ENCODE data around the gene LAD1. TPM values are rescaled to one million over a fixed set of nuclear protein-coding genes. Genes with fewer than 3 reads are reported as not detected.

Gene LAD1
- total and polyA plus RNA-seq, 5 donors: 1.3 to 5.0 (median 2.5) TPM

GRCh38 chr1:201348211-201348566 lies 50.9 kb downstream of the LAD1 start:
- peaks cover 2% of the 10 kb centered on the region for H3K4me1 ChIP-seq (ENCODE audit: control insufficient read depth, insufficient read depth, low read length)
- WGBS: 29% methylated on average over 6 of the region's 6 CpGs
- DNase-seq (peak in 1 of 3 donors; percentile 44), ATAC-seq (peak; percentile 13 to 24)
- no peaks in the 10 kb centered on the region for H3K27me3 ChIP-seq (ENCODE audit: control insufficient read depth, insufficient read depth)
- H3K27ac ChIP-seq (ENCODE audit: low read length): no peak overlapping the region
- intact Hi-C loops (cut with DNase I): loop anchor here in 2 of 4 donors (5.0 kb wide), 2 partner anchors 91 to 96 kb away; no protein-coding TSS in a partner anchor
- H3K4me3 ChIP-seq (ENCODE audit: low read length): no peak overlapping the region
- H3K9me3 ChIP-seq (ENCODE audit: control insufficient read depth, low read length): no peaks in the 10 kb centered on the region

DNA sequence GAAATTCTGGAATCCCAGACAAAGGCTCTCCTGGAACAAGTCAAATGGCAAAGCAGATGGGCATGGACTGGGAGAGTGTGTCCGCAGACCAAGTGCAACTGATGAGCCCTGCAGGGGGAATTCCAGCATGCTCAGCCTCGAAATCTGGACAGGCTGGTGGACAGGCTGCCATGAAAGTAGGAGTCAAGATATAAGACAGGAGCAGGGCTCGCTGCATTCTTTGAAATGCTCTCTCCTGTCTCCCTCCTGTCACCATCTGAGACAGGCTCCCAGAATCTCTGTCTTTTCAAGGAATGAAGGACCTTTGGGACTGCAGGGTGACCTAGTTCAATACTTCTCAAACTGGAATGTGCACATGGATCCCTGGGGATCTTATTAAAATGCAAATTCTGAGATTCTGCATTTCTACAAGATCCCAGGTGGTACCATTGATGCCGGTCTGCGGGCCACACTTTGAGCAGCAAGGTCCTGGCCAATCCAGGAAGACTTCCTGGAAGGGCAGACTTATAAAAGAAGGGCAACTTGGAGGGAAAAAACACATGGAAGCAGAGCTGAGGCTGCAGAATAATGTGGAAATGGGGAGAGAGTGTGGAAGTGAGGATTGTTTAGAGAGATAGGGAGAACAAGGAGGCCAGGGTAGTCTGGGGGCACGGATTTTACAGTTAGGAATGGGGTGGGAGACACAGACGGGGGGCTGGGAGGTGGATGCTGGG lies 51.5 kb downstream of the LAD1 start:
- peak in 1 of 3 donors; percentile 6 for DNase-seq
- WGBS: 38% methylated on average over 7 of the region's 7 CpGs
- no peak overlapping the region for H3K4me3 ChIP-seq (ENCODE audit: low read length)

GRCh38 chr1:201346987-201347386 lies 52.1 kb downstream of the LAD1 start:
- intact Hi-C loops (cut with DNase I): loop anchor here in 2 of 4 donors (5.0 kb wide), 2 partner anchors 90 to 95 kb away; no protein-coding TSS in a partner anchor
- H3K27ac ChIP-seq (ENCODE audit: low read length): no peak overlapping the region
- peaks cover 2% of the 10 kb centered on the region for H3K4me1 ChIP-seq (ENCODE audit: control insufficient read depth, insufficient read depth, low read length)
- H3K4me3 ChIP-seq (ENCODE audit: low read length): no peak overlapping the region
- H3K27me3 ChIP-seq (ENCODE audit: control insufficient read depth, insufficient read depth): no peaks in the 10 kb centered on the region
- DNase-seq (no peak), ATAC-seq (no peak)
- WGBS: 46% methylated on average over 2 of the region's 2 CpGs
- H3K9me3 ChIP-seq (ENCODE audit: control insufficient read depth, low read length): no peaks in the 10 kb centered on the region

More for the DNA sequence above, 51.5 kb downstream of the LAD1 start:
- no peaks in the 10 kb centered on the region for H3K9me3 ChIP-seq (ENCODE audit: control insufficient read depth, low read length)
- H3K27ac ChIP-seq (ENCODE audit: low read length): no peak overlapping the region
- peaks cover 2% of the 10 kb centered on the region for H3K4me1 ChIP-seq (ENCODE audit: control insufficient read depth, insufficient read depth, low read length)
- no peak for ATAC-seq
- no peaks in the 10 kb centered on the region for H3K27me3 ChIP-seq (ENCODE audit: control insufficient read depth, insufficient read depth)
- intact Hi-C loops (cut with DNase I): loop anchor here in 2 of 4 donors (5.0 kb wide), 2 partner anchors 90 to 95 kb away; no protein-coding TSS in a partner anchor

DNA sequence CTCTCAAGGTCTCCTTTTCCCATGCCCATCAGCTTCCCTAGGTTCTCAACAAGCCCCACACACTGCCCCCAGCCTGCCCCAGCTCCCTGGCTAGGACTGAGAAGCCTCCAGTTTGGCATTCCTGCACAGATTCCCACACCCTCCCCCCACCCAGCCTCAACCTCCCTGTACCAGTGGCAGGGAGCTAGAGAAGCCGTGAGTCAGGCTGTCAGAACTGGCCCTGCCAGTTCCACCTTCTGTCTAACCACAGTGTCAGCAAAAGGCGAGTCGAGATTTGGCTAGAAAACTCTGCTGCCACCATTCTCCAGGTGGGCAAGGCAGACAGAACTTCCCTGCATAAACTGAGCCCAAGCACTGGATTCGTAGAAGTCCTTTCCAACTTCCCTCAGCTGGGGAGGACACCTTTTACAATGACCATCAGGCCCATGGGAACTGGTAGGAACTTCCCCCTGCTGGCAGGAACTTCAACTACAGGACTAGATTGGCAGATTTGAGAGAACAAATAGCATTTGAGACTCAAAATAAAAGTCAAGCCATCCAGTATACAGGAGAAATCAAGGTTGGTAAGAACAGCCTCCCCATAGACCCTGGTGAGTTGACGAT lies 52.7 kb downstream of the LAD1 start:
- peak in 1 of 3 donors; percentile 14 for DNase-seq
- WGBS: 59% methylated on average over 5 of the region's 5 CpGs
- ATAC-seq: peak in 1 of 2 donors; percentile 25
- H3K4me1 ChIP-seq (ENCODE audit: control insufficient read depth, insufficient read depth, low read length): peaks cover 2% of the 10 kb centered on the region
- no peak overlapping the region for H3K27ac ChIP-seq (ENCODE audit: low read length)
- no peaks in the 10 kb centered on the region for H3K27me3 ChIP-seq (ENCODE audit: control insufficient read depth, insufficient read depth)
- no peaks in the 10 kb centered on the region for H3K9me3 ChIP-seq (ENCODE audit: control insufficient read depth, low read length)
- intact Hi-C loops (cut with DNase I): loop anchor here in 2 of 4 donors (5.0 kb wide), 2 partner anchors 89 to 94 kb away; no protein-coding TSS in a partner anchor
- no peak overlapping the region for H3K4me3 ChIP-seq (ENCODE audit: low read length)

- peak in 1 of 3 donors; percentile 14 for DNase-seq
- intact Hi-C loops (cut with DNase I): loop anchor here in 2 of 4 donors (5.0 kb wide), 2 partner anchors 88 to 93 kb away; no protein-coding TSS in a partner anchor
- 96% methylated on average over 5 of the region's 5 CpGs for WGBS
Observed at GRCh38 chr1:201345081-201345355, 54.1 kb downstream of the LAD1 start.

GRCh38 chr1:201344206-201345080 lies 54.7 kb downstream of the LAD1 start:
- Histone ChIP-seq H3K4me3 (ENCODE audit: low read length) (no peak overlapping the region), H3K9me3 (ENCODE audit: control insufficient read depth, low read length) (no peaks in the 10 kb centered on the region), H3K27ac (ENCODE audit: low read length) (no peak overlapping the region), H3K27me3 (ENCODE audit: control insufficient read depth, insufficient read depth) (no peaks in the 10 kb centered on the region), H3K4me1 (ENCODE audit: control insufficient read depth, insufficient read depth, low read length) (peaks cover 2% of the 10 kb centered on the region)
- no peak for ATAC-seq
- intact Hi-C loops (cut with DNase I): loop anchor here in 2 of 4 donors (5.0 kb wide), 2 partner anchors 87 to 92 kb away; no protein-coding TSS in a partner anchor
- peak in 1 of 3 donors; percentile 5 for DNase-seq
- 81% methylated on average over 7 of the region's 7 CpGs for WGBS

More at GRCh38 chr1:201345081-201345355, 54.1 kb downstream of the LAD1 start:
- H3K27ac ChIP-seq (ENCODE audit: low read length): no peak overlapping the region
- H3K9me3 ChIP-seq (ENCODE audit: control insufficient read depth, low read length): no peaks in the 10 kb centered on the region
- ATAC-seq: no peak
- H3K27me3 ChIP-seq (ENCODE audit: control insufficient read depth, insufficient read depth): no peaks in the 10 kb centered on the region
- H3K4me1 ChIP-seq (ENCODE audit: control insufficient read depth, insufficient read depth, low read length): peaks cover 2% of the 10 kb centered on the region
- H3K4me3 ChIP-seq (ENCODE audit: low read length): no peak overlapping the region

DNA sequence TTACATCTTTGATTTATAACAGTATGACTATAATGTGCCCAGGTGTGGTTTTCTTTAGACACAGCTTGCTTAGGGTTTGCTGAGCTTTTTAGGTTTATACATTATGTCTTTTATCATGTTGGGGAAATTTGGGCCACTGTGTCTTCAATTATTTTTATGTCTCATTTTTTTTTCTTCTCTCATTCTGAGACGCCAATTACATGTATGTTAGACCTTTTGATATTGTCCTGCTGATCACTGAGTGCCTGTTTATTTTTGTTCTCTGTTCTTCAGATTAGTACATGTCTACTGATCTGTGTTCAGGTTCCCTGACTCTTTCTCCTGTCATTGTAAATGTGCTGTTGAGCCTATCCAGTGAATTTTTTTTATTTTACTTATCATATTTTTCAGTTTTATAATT lies 57.7 kb downstream of the LAD1 start:
- ATAC-seq: no peak
- Histone ChIP-seq H3K27me3 (ENCODE audit: control insufficient read depth, insufficient read depth) (no peaks in the 10 kb centered on the region), H3K4me3 (ENCODE audit: low read length) (no peak overlapping the region), H3K27ac (ENCODE audit: low read length) (no peak overlapping the region), H3K9me3 (ENCODE audit: control insufficient read depth, low read length) (no peaks in the 10 kb centered on the region), H3K4me1 (ENCODE audit: control insufficient read depth, insufficient read depth, low read length) (no peaks in the 10 kb centered on the region)
- 88% methylated on average over 1 of the region's 1 CpG for WGBS
- DNase-seq: no peak
- intact Hi-C loops (cut with DNase I): no loop called here

DNA sequence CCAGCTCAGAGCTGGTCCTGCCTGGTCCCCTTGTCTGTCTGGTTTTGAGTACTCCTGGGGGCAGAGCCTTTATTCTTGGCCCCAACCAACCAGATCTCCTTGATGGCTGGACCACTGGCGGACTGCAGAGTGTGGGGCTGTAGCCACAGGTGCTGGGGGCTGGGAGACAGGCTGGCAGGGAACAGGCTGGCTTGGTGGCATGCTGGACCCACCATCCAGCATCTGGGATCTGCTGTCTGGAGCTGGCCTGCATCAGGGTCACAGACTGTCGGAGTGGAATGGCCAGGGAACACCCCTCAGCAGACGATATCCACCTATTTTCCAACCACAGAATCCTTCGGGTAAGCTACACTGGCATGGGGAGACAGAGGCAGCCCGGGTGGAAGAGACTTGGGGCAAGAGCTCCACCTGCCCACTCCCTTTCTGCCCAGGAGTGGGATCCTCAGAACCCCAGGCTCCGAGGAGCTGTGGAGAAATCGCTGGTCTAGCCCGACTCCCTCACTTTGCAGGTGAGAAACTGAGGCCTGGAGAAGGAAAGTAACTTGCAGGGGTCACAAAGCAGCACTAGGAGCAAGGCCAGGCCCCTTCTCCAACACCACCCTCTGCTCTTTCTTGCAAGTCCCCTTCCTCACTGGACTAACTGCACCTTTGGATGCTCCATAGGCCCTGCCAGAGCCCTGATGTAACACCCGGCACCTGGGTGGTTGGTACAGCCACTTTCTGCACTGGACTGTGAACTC lies 62.2 kb downstream of the LAD1 start:
- Histone ChIP-seq H3K9me3 (ENCODE audit: control insufficient read depth, low read length) (no peaks in the 10 kb centered on the region), H3K4me1 (ENCODE audit: control insufficient read depth, insufficient read depth, low read length) (peaks cover 2% of the 10 kb centered on the region), H3K27me3 (ENCODE audit: control insufficient read depth, insufficient read depth) (no peaks in the 10 kb centered on the region), H3K4me3 (ENCODE audit: low read length) (no peak overlapping the region), H3K27ac (ENCODE audit: low read length) (no peak overlapping the region)
- ATAC-seq: no peak
- WGBS: 94% methylated on average over 9 of the region's 9 CpGs
- intact Hi-C loops (cut with DNase I): loop anchor here in 1 of 4 donors (5.0 kb wide), 1 partner anchor 75 kb away; no protein-coding TSS in a partner anchor
- DNase-seq: no peak

GRCh38 chr1:201335901-201336300 lies 63.2 kb downstream of the LAD1 start:
- intact Hi-C loops (cut with DNase I): loop anchor here in 1 of 4 donors (5.0 kb wide), 1 partner anchor 74 kb away; no protein-coding TSS in a partner anchor
- no peak for ATAC-seq
- Histone ChIP-seq H3K27me3 (ENCODE audit: control insufficient read depth, insufficient read depth) (no peaks in the 10 kb centered on the region), H3K27ac (ENCODE audit: low read length) (no peak overlapping the region), H3K9me3 (ENCODE audit: control insufficient read depth, low read length) (no peaks in the 10 kb centered on the region), H3K4me1 (ENCODE audit: control insufficient read depth, insufficient read depth, low read length) (peaks cover 2% of the 10 kb centered on the region), H3K4me3 (ENCODE audit: low read length) (no peak overlapping the region)
- WGBS: 84% methylated on average over 3 of the region's 3 CpGs
- DNase-seq: no peak

GRCh38 chr1:201335174-201335870 lies 63.8 kb downstream of the LAD1 start:
- peak; percentile 15 to 22 for ATAC-seq

More at GRCh38 chr1:201335174-201335870, 63.8 kb downstream of the LAD1 start:
- DNase-seq: no peak
- intact Hi-C loops (cut with DNase I): loop anchor here in 1 of 4 donors (5.0 kb wide), 1 partner anchor 73 kb away; no protein-coding TSS in a partner anchor
- Histone ChIP-seq H3K4me3 (ENCODE audit: low read length) (no peak overlapping the region), H3K27ac (ENCODE audit: low read length) (no peak overlapping the region), H3K4me1 (ENCODE audit: control insufficient read depth, insufficient read depth, low read length) (peaks cover 2% of the 10 kb centered on the region), H3K9me3 (ENCODE audit: control insufficient read depth, low read length) (no peaks in the 10 kb centered on the region), H3K27me3 (ENCODE audit: control insufficient read depth, insufficient read depth) (no peaks in the 10 kb centered on the region)
- 62% methylated on average over 10 of the region's 10 CpGs for WGBS

Data from right cardiac atrium (tissue), 5 donors.